Measurements from ENCODE around the gene NUAK2. TPM values are rescaled to one million over a fixed set of nuclear protein-coding genes. Genes with fewer than 3 reads are reported as not detected.

Gene NUAK2
- total RNA-seq, 4 donors from 2014 or later = 0.73 to 2.0 (median 1.5) TPM; not detected in 1

GRCh38 chr1:205287076-205287475 lies 34.5 kb downstream of the NUAK2 start:
- no peak for TF ChIP-seq CTCF (IDR thresholded peaks at IDR 0.05)
- no peak for TF ChIP-seq POLR2A (IDR thresholded peaks at IDR 0.05)
- peak overlapping the region in 1 of 2 donors; percentile 69 for H3K27ac ChIP-seq
- H3K27me3 ChIP-seq = no peaks in the 10 kb centered on the region
- no peak overlapping the region for H3K4me3 ChIP-seq
- no peak for DNase-seq
- H3K4me1 ChIP-seq = peaks cover 0 to 8% of the 10 kb centered on the region in 2 donors
- no peaks in the 10 kb centered on the region for H3K9me3 ChIP-seq
- no peaks in the 10 kb centered on the region for H3K36me3 ChIP-seq
- intact Hi-C loops (cut with DNase I; ENCODE audit: low total_unique reads) = no loop called here

- peaks cover 0 to 8% of the 10 kb centered on the region in 2 donors for H3K4me1 ChIP-seq
- TF ChIP-seq POLR2A (IDR thresholded peaks at IDR 0.05) (no peak), CTCF (IDR thresholded peaks at IDR 0.05) (no peak)
Measured at GRCh38 chr1:205286335-205286950, 35.1 kb downstream of the NUAK2 start.

GRCh38 chr1:205285381-205286101 lies 36.0 kb downstream of the NUAK2 start:
- no peaks in the 10 kb centered on the region for H3K36me3 ChIP-seq
- H3K27ac ChIP-seq = peak overlapping the region; percentile 47 to 69
- no peak overlapping the region for H3K4me3 ChIP-seq
- no peaks in the 10 kb centered on the region for H3K27me3 ChIP-seq
- peaks cover 0 to 8% of the 10 kb centered on the region in 2 donors for H3K4me1 ChIP-seq
- H3K9me3 ChIP-seq = no peaks in the 10 kb centered on the region
- intact Hi-C loops (cut with DNase I; ENCODE audit: low total_unique reads) = no loop called here
- TF ChIP-seq POLR2A (IDR thresholded peaks at IDR 0.05) (no peak), CTCF (IDR thresholded peaks at IDR 0.05) (no peak)
- DNase-seq = peak; percentile 38 to 50

More at GRCh38 chr1:205286335-205286950, 35.1 kb downstream of the NUAK2 start:
- Histone ChIP-seq H3K4me3 (no peak overlapping the region), H3K27me3 (no peaks in the 10 kb centered on the region), H3K27ac (peak overlapping the region; percentile 47 to 69), H3K36me3 (no peaks in the 10 kb centered on the region), H3K9me3 (no peaks in the 10 kb centered on the region)
- DNase-seq = no peak
- intact Hi-C loops (cut with DNase I; ENCODE audit: low total_unique reads) = no loop called here

GRCh38 chr1:205284420-205285144 lies 37.0 kb downstream of the NUAK2 start:
- TF ChIP-seq CTCF (IDR thresholded peaks at IDR 0.05) (peak in 1 of 4 experiments; percentile 5), POLR2A (IDR thresholded peaks at IDR 0.05) (no peak)
- peak; percentile 90 to 91 for DNase-seq
- Histone ChIP-seq H3K4me3 (no peak overlapping the region), H3K9me3 (no peaks in the 10 kb centered on the region), H3K4me1 (peaks cover 0 to 8% of the 10 kb centered on the region in 2 donors), H3K36me3 (no peaks in the 10 kb centered on the region), H3K27ac (peak overlapping the region; percentile 47 to 69), H3K27me3 (no peaks in the 10 kb centered on the region)
- intact Hi-C loops (cut with DNase I; ENCODE audit: low total_unique reads) = no loop called here

Data from uterus (tissue), 4 donors.